LNCaP clone FGC (cell line): ENCODE measurements around the gene FCER2.

Experiments used
- DNase-seq: peaks from one replicate; pipeline ENCODE4 v3.0.0-alpha.2; 2011; ENCODE audit warnings: low read depth
- H3K4me3 ChIP-seq: 2 replicates; pipeline ENCODE4 v1.5.1; 2011; ENCODE audit warnings: mild to moderate bottlenecking, low read depth, low read length, control low read depth
- TF ChIP-seq, protein P1 (sequence below): IDR thresholded peaks from 2 replicates; pipeline ENCODE4 v1.5.1; 2012; ENCODE audit warnings: mild to moderate bottlenecking; ENCODE audit not compliant: control insufficient read depth, insufficient read depth; ENCODE audit errors: extremely low read depth

FCER2 gene

DNA sequence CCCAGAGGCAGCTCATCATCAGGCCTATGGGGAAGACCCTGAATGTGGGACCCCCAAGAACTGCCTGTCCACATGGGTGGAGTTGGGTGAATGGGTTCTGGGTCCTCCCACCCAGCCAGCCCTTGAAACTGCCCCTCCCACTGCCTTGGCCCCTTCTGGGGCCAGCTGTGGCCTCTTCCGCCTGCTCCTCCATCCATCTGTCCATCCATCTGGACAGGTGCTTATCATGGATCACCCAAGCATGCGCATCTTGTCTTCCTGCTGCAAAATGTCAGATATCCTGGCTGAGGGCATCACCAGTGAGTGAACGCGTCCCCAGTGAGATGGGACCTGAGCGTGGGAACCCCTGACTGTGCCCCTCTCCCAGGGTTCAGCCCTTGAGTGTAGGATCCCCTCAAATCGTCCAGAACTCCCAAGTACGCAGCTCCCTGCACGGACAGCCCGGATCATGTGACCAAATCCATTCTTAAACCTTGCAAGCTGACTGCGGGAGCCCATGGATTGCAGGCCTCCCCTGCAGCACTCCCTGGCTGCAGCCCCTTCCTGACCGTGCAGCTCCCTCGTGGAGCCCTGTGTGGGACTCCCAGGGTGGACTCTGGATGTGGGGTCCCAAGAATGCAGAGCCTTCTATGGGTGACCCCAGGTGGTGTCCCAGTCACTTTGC, 63.0 kb downstream of the FCER2 start:
- H3K4me3 ChIP-seq = no peak overlapping the region
- TF ChIP-seq, protein P1, sequence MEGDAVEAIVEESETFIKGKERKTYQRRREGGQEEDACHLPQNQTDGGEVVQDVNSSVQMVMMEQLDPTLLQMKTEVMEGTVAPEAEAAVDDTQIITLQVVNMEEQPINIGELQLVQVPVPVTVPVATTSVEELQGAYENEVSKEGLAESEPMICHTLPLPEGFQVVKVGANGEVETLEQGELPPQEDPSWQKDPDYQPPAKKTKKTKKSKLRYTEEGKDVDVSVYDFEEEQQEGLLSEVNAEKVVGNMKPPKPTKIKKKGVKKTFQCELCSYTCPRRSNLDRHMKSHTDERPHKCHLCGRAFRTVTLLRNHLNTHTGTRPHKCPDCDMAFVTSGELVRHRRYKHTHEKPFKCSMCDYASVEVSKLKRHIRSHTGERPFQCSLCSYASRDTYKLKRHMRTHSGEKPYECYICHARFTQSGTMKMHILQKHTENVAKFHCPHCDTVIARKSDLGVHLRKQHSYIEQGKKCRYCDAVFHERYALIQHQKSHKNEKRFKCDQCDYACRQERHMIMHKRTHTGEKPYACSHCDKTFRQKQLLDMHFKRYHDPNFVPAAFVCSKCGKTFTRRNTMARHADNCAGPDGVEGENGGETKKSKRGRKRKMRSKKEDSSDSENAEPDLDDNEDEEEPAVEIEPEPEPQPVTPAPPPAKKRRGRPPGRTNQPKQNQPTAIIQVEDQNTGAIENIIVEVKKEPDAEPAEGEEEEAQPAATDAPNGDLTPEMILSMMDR = no peak
- DNase-seq = no peak
